AG09319 (cell line): ENCODE data around the gene WWP2.
"Not testable (repeated sequence)": the region's sequence is repeated elsewhere in the genome, so short reads cannot be mapped to it uniquely, and the experiment has no call there.

ENCODE experiments used
- DNase-seq: peaks from one replicate; pipeline ENCODE4 v3.0.0-alpha.2; 2010; ENCODE audit warnings: low read depth; ENCODE audit errors: extremely low read depth
- CTCF ChIP-seq: IDR thresholded peaks from 2 replicates; pipeline ENCODE4 v1.5.1; 2011; ENCODE audit warnings: low read depth, mild to moderate bottlenecking, inconsistent platforms, low read length, moderate library complexity

The WWP2 gene

GRCh38 chr16:69818891-69819545, 56.9 kb downstream of the WWP2 start:
- no peak for TF ChIP-seq CTCF
- no peak for DNase-seq

GRCh38 chr16:69820926-69821541, 58.9 kb downstream of the WWP2 start:
- peak; percentile 52 for DNase-seq
- TF ChIP-seq CTCF, result no peak; the same call in 1 of the 2 replicates

GRCh38 chr16:69821844-69822173, 59.7 kb downstream of the WWP2 start:
- no peak for TF ChIP-seq CTCF

GRCh38 chr16:69822174-69822935, 60.2 kb downstream of the WWP2 start:
- no peak for DNase-seq
- TF ChIP-seq CTCF, result no peak

More at GRCh38 chr16:69821844-69822173, 59.7 kb downstream of the WWP2 start:
- DNase-seq, result no peak

GRCh38 chr16:69823831-69824563, 61.9 kb downstream of the WWP2 start:
- no peak for DNase-seq
- TF ChIP-seq CTCF, result no peak

- DNase-seq, result not testable (repeated sequence)
Measured at GRCh38 chr16:69824564-69825142, 62.5 kb downstream of the WWP2 start.

- no peak for TF ChIP-seq CTCF
- no peak for DNase-seq
Measured at GRCh38 chr16:69827524-69827923, 65.4 kb downstream of the WWP2 start.
